Dermis microvascular lymphatic vessel endothelial cell (primary cell): ENCODE data around the gene NDEL1. TPM values are rescaled to one million over a fixed set of nuclear protein-coding genes. Genes with fewer than 3 reads are reported as not detected.

ENCODE experiments used
- DNase-seq, 2 donors: peaks; one replicate each; pipeline versions ENCODE4 v3.0.0 to v3.0.0-alpha.2; 2010; ENCODE audit warnings: low read depth in 2 of 2
- total RNA-seq: library from RNA; depleted of rRNA; stranded (reverse); fragments of >200 nt; gene quantifications from 2 replicates; pipeline ENCODE4 v1.2.1, GENCODE V29; 2014

The NDEL1 gene
- total RNA-seq, 1 donor from 2014 or later: 25.0 TPM

DNA sequence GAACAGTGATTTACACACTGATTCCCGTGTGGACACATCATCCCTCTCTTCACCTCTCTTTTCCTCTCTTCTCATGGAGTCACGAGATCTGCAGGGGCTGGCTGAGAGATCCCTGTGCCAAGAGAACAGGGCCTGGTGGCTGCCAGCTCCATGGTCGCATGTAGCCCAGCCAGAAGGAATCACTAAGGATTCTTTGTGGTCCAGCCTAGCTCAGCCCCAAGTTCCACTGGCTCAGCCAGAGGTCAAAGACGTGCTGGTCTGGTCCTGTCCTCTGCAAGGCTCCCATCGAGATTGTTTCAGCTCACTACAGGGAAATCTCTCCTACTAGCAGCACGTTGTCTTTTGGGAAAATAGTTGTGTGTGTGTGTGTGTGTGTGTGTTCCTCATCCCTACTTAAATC lies 66.4 kb downstream of the NDEL1 start:
- no peak for DNase-seq

DNA sequence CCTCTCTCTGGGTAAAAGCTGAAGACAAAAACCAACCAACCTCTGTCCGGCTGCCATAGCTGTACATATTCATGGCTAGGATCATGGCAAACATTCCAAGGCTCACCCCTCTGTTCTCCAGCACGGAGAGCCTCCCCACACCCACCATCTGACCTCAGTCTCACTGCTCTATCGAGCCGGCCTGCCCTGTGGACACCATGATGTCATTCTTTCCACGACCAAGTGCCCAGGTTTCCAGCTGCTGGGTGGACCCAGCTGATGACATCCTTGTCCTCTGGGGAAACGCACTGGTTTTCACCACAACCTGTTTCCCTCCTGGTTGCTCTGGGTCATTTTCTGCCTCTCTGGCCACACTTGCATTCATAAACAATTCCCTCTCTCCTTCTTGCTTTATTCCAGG lies 67.7 kb downstream of the NDEL1 start:
- DNase-seq: peak; percentile 14 to 66

DNA sequence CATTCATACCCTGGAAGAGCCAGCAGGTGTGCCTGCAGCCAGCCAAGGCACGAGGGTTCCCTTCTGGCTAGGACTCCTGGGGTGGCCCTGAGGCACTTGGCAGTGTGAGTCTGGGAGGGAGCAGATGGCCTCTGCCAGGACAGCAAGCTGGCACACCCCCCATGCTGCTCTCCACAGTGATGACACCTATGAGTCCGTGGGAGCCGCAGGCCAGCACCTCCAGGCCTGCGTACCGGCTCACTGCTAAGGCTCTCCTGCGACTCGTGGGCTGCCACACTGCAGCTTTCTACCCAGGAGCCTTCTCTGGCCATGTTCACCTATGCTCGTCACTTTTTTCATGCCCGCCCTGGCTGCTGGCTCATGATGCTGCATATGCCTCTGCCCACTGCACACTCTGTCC lies 68.1 kb downstream of the NDEL1 start:
- no peak for DNase-seq

DNA sequence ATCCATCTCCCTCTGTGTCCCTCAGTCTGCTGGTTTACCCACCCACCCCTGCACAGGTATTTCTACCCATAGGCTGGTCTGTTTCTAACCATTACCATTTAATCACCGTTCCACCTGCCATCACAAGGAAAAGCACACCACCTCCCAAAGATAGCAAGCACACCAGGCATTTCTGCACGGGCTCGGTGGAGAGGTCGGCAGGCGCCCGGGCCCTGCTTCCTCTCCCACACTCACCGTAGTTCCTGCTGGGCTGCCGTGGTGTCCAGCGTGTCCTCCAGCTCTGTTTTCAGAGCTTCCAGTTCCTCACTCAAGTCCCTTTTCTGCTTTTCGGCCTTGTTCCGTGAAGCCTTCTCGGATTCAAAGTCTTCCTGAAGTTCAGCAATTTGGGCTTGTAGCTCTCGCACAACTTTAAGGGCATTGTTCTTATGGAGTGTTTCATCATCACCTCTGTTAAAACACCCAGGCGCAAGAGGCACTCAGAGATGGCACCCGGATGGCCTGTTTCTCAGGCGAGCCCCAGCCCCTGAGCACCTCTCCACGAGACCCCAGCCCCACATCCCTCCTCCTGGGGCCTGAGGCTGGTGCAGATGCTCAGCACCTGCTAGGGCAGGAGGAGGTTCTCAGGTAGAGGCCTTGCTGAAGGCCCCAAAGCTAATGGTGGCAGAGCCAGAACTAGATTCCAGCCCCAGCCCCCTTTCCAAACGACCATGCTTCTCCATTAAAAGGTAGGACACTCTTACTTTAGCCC lies 69.0 kb downstream of the NDEL1 start:
- DNase-seq: no peak

DNA sequence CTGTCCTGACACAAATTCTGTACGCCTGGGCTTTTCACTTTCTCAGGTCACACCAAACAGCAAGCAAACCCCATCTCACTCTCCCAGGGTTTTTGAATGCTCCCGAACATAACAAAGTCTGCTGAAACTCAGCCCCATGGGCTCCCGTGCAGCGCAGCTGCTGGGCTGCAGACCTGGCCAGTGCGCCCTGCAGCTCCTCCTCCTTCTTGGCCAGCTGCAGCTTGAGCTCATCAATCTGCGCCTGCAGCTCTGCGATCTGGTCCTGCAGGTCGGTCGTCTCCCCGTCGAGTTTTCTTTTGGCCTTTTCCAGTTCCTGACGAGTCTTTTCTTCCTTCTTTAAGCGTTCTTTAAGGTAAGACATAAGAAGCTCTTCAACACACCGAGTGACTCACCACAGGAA lies 70.5 kb downstream of the NDEL1 start:
- no peak for DNase-seq

DNA sequence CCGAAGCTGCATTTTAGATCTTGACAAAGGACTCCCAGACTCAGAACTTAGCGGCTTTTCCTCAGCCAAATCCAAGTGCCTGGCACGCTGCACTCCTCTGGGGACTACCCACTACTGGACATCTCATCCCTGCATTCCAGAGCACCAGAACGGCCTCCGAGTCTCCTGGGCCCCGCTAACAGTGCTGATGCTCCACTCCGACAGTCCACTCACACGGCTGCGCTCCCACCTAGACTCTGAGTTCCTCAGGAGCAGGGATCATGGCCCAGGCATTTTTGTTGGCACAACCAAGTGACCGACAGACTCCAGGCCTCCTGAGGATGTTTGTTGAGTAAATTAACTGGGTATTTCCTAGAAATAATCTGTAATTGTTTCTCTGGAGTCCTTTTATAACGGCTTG lies 79.1 kb downstream of the NDEL1 start:
- no peak for DNase-seq

Other genes with a start within 250 kb of the NDEL1 start
- 7.8 and 10.1 TPM in 2 replicates for gene BORCS6, start 245.7 kb upstream of the NDEL1 start, total RNA-seq
- 15.4 and 30.7 TPM in 2 replicates for gene AURKB, start 225.3 kb upstream of the NDEL1 start, total RNA-seq
- 3.6 and 7.0 TPM in 2 replicates for gene CTC1, start 187.8 kb upstream of the NDEL1 start, total RNA-seq
- 19.0 and 23.9 TPM in 2 replicates for gene PFAS, start 186.6 kb upstream of the NDEL1 start, total RNA-seq
- gene RANGRF, start 147.2 kb upstream of the NDEL1 start, total RNA-seq: 10.4 and 13.4 TPM in 2 replicates
- gene SLC25A35, start 140.5 kb upstream of the NDEL1 start, total RNA-seq: 0.39 and 0.63 TPM in 2 replicates
- 7.6 and 12.1 TPM in 2 replicates for gene ARHGEF15, start 125.6 kb upstream of the NDEL1 start, total RNA-seq
- gene ODF4, start 96.0 kb upstream of the NDEL1 start, total RNA-seq: not detected in 2 replicates
- 2,527 and 2,589 TPM in 2 replicates for gene RPL26, start 52.7 kb upstream of the NDEL1 start, total RNA-seq
- gene RNF222, start 38.1 kb upstream of the NDEL1 start, total RNA-seq: under 0.01 TPM in 1 of 2 replicates, not detected in the other
- gene MYH10, start 194.8 kb downstream of the NDEL1 start, total RNA-seq: 274 and 460 TPM in 2 replicates